ENCODE data around the gene S100A14. TPM values are rescaled to one million over a fixed set of nuclear protein-coding genes. Genes with fewer than 3 reads are reported as not detected.

S100A14 gene
- total RNA-seq, 6 donors from 2014 or later = 76.5 to 239 (median 133) TPM

GRCh38 chr1:153628638-153629342, 12.7 kb upstream of the S100A14 start:
- Histone ChIP-seq H3K36me3 (peaks cover 0 to 2% (median 0%) of the 10 kb centered on the region in 4 donors), H3K4me1 (peaks cover 40 to 88% (median 50%) of the 10 kb centered on the region in 4 donors), H3K9me3 (no peaks in the 10 kb centered on the region), H3K4me3 (no peak overlapping the region), H3K27me3 (no peaks in the 10 kb centered on the region), H3K27ac (peak overlapping the region in 3 of 4 donors; percentile 95)
- DNase-seq = no peak
- WGBS, 2 donors = 73 to 78% methylated on average over 5 to 6 of the region's 6 CpGs
- ATAC-seq (ENCODE audit: low FRiP score in 2 of 2) = no peak
- no peak for TF ChIP-seq EP300 (IDR thresholded peaks at IDR 0.05)

GRCh38 chr1:153627715-153628626, 11.8 kb upstream of the S100A14 start, which contains the start of gene S100A1:
Gene S100A1, plus strand, starts transcription at chr1:153628434. Its CDS starts 2,088 bp downstream, at chr1:153630522.
- TF ChIP-seq, protein P1, sequence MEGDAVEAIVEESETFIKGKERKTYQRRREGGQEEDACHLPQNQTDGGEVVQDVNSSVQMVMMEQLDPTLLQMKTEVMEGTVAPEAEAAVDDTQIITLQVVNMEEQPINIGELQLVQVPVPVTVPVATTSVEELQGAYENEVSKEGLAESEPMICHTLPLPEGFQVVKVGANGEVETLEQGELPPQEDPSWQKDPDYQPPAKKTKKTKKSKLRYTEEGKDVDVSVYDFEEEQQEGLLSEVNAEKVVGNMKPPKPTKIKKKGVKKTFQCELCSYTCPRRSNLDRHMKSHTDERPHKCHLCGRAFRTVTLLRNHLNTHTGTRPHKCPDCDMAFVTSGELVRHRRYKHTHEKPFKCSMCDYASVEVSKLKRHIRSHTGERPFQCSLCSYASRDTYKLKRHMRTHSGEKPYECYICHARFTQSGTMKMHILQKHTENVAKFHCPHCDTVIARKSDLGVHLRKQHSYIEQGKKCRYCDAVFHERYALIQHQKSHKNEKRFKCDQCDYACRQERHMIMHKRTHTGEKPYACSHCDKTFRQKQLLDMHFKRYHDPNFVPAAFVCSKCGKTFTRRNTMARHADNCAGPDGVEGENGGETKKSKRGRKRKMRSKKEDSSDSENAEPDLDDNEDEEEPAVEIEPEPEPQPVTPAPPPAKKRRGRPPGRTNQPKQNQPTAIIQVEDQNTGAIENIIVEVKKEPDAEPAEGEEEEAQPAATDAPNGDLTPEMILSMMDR (IDR thresholded peaks at IDR 0.05) = peak in 2 of 6 experiments; percentile 61 to 64
- no peak for TF ChIP-seq POLR2AphosphoS5 (IDR thresholded peaks at IDR 0.05)
- peak within 1 kb of the TSS in 3 of 4 donors; percentile 39 to 66 (median 52) for H3K4me3 ChIP-seq
- H3K36me3 ChIP-seq = peaks cover 0 to 5% (median 1%) of the 10 kb centered on the region in 4 donors
- ATAC-seq (ENCODE audit: low FRiP score in 2 of 2) (no peak), DNase-seq (no peak)
- peaks cover 37 to 82% (median 50%) of the 10 kb centered on the region in 4 donors for H3K4me1 ChIP-seq
- 60 to 87% methylated on average over 3 to 10 of the region's 10 CpGs for whole genome bisulfite sequencing, 2 donors
- H3K27me3 ChIP-seq = no peaks in the 10 kb centered on the region
- H3K27ac ChIP-seq = peak within 1 kb of the TSS; percentile 86 to 95 (median 95)
- no peaks in the 10 kb centered on the region for H3K9me3 ChIP-seq

DNA sequence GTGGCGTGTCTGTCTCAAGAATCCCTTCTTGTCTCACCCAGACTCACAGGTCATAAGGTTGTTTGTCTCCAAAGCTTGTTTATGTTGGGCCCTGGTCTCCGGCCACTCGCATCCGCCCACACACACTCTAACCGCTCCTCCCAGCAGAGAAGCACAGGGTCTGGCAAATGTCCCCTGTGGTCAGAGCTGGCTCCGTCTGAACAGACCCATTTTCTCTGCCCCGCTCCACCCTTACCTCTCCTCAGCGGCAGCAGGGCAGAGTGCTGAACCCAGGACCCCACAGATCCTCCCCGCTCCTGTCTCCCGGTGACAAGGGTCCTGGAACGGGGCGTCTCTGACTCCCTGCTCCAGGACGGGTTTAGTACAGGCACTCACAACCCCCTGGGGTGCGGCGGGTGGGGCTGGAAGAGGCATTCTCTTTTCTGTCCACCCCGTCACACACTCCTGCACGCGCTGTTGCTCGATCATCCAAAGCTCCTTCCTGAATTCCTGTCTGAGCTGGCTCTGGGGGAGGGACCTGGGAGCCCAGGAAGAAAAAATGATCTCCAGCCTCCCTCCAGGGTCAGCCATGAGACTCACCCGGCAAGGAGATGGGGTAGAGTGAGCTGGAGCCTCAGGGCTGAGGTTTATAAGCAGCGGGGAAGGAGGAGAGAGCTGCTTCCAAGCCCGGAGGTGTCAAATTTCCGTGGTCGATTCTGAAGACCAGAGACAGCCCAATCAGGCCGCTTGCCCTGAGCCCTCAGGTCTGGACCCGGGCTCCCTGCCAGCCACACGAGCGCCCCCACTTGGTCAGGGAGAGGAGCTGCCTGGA, 11.0 kb upstream of the S100A14 start, which contains the start of gene S100A13:
S100A13 (minus strand) TSS at position 602 of the 811 bp plus-strand sequence. CDS start 1,033 bp downstream, outside the sequence.
- DNase-seq = peak; percentile 89 to 94
- peak within 1 kb of the TSS; percentile 86 to 95 (median 95) for H3K27ac ChIP-seq
- 36 to 37% methylated on average over 13 to 28 of the region's 28 CpGs for WGBS, 2 donors
- H3K9me3 ChIP-seq = no peaks in the 10 kb centered on the region
- H3K36me3 ChIP-seq = peaks cover 0 to 6% (median 1%) of the 10 kb centered on the region in 4 donors
- peak; percentile 81 to 88 for ATAC-seq (ENCODE audit: low FRiP score in 2 of 2)
- H3K4me1 ChIP-seq = peaks cover 38 to 74% (median 47%) of the 10 kb centered on the region in 4 donors
- peak within 1 kb of the TSS; percentile 24 to 66 (median 46) for H3K4me3 ChIP-seq
- H3K27me3 ChIP-seq = no peaks in the 10 kb centered on the region
- TF ChIP-seq EP300 (IDR thresholded peaks at IDR 0.05) (peak in 1 of 4 donors; percentile 34), POLR2A (IDR thresholded peaks at IDR 0.05) (peak in 3 of 4 donors; percentile 22 to 72 (median 66)), POLR2AphosphoS5 (IDR thresholded peaks at IDR 0.05) (peak; percentile 45 to 79)
- TF ChIP-seq, protein P1 (IDR thresholded peaks at IDR 0.05) = peak in 4 of 6 experiments; percentile 59 to 83 (median 68)

- ATAC-seq (ENCODE audit: low FRiP score in 2 of 2) = no peak
- Histone ChIP-seq H3K9me3 (no peaks in the 10 kb centered on the region), H3K36me3 (peaks cover 0 to 9% (median 1%) of the 10 kb centered on the region in 4 donors), H3K27me3 (no peaks in the 10 kb centered on the region), H3K4me3 (peak overlapping the region; percentile 24 to 66 (median 46)), H3K27ac (peak overlapping the region; percentile 86 to 95 (median 95)), H3K4me1 (peaks cover 38 to 69% (median 47%) of the 10 kb centered on the region in 4 donors)
- TF ChIP-seq EP300 (IDR thresholded peaks at IDR 0.05) = no peak
- no peak for TF ChIP-seq POLR2AphosphoS5 (IDR thresholded peaks at IDR 0.05)
- TF ChIP-seq, protein P1 (IDR thresholded peaks at IDR 0.05) = no peak
- TF ChIP-seq POLR2A (IDR thresholded peaks at IDR 0.05) = no peak
- no peak for DNase-seq
- WGBS, 2 donors = 37 to 66% methylated on average over 3 of the region's 3 CpGs
Observed at GRCh38 chr1:153626477-153626903, 10.4 kb upstream of the S100A14 start.

All from upper lobe of left lung (tissue), 6 donors.